NCI-H1436 (cell line): Measurements from ENCODE around the gene KDM2A.
"Not testable (repeated sequence)": the region's sequence is repeated elsewhere in the genome, so short reads cannot be mapped to it uniquely, and the experiment has no call there.

ENCODE experiments used
- DNase-seq: peaks from one replicate; lab custom pipeline; 2025; lab: John Stamatoyannopoulos, UW

The KDM2A gene

GRCh38 chr11:67118181-67118766 is 789 bp upstream of the KDM2A start:
- DNase-seq, result no peak

- no peak for DNase-seq
Observed at GRCh38 chr11:67119585-67120391, 725 bp downstream of the KDM2A start.

- DNase-seq, result no peak
Observed at GRCh38 chr11:67120456-67120855, 1.4 kb downstream of the KDM2A start.

- DNase-seq, result no peak
Observed at GRCh38 chr11:67120881-67121710, 2.0 kb downstream of the KDM2A start.

- not testable (repeated sequence) for DNase-seq
Observed at GRCh38 chr11:67123801-67124200, 4.7 kb downstream of the KDM2A start.

GRCh38 chr11:67126243-67126642 is 7.2 kb downstream of the KDM2A start:
- DNase-seq, result not testable (repeated sequence)

- no peak for DNase-seq
Observed at GRCh38 chr11:67126986-67127385, 7.9 kb downstream of the KDM2A start.

- DNase-seq, result not testable (repeated sequence)
Observed at GRCh38 chr11:67130861-67131260, 11.8 kb downstream of the KDM2A start.

- no peak for DNase-seq
Observed at GRCh38 chr11:67136156-67136555, 17.1 kb downstream of the KDM2A start.

- no peak for DNase-seq
Observed at GRCh38 chr11:67138922-67139321, 19.9 kb downstream of the KDM2A start.

- DNase-seq, result no peak
Observed at GRCh38 chr11:67146516-67147226, 27.6 kb downstream of the KDM2A start.

- no peak for DNase-seq
Observed at GRCh38 chr11:67153971-67154370, 34.9 kb downstream of the KDM2A start.

GRCh38 chr11:67154726-67155125 is 35.7 kb downstream of the KDM2A start:
- DNase-seq, result no peak

- no peak for DNase-seq
Observed at GRCh38 chr11:67157691-67158090, 38.6 kb downstream of the KDM2A start.

- DNase-seq, result no peak
Observed at GRCh38 chr11:67158221-67158620, 39.2 kb downstream of the KDM2A start.

- no peak for DNase-seq
Observed at GRCh38 chr11:67160045-67160444, 41.0 kb downstream of the KDM2A start.

GRCh38 chr11:67160872-67161783 is 42.1 kb downstream of the KDM2A start:
- DNase-seq, result no peak

- no peak for DNase-seq
Observed at GRCh38 chr11:67163006-67163405, 43.9 kb downstream of the KDM2A start.

- no peak for DNase-seq
Observed at GRCh38 chr11:67165623-67166022, 46.6 kb downstream of the KDM2A start.

GRCh38 chr11:67167091-67167490 is 48.0 kb downstream of the KDM2A start:
- DNase-seq, result no peak

GRCh38 chr11:67167719-67168118 is 48.7 kb downstream of the KDM2A start:
- DNase-seq, result no peak
